SK-MEL-5 (cell line): ENCODE data around the gene TANC1. TPM values are rescaled to one million over a fixed set of nuclear protein-coding genes. Genes with fewer than 3 reads are reported as not detected.

Experiments
- DNase-seq: peaks from one replicate; pipeline ENCODE4 v3.0.0-alpha.2; 2016; ENCODE audit warnings: low read depth, low spot score
- in situ Hi-C: cut with HindIII; loops from 2 replicates; pipeline ENCODE4 v1.10.0; 2016; ENCODE audit warnings: low sequenced_read_pairs, high pct_unique_total_duplicates, low pct_unique_long_range_greater_than_20kb
- polyA plus RNA-seq, 2 experiments: library from polyadenylated mRNA; depleted of rRNA; stranded (reverse); fragments of >200 nt; gene quantifications; 2 replicates each; pipeline ENCODE4 v1.2.3, GENCODE V29; 2015
- total RNA-seq: library from RNA; depleted of rRNA; stranded (reverse); fragments of >200 nt; shearing (Covaris generic); gene quantifications from 2 replicates; pipeline ENCODE4 v1.2.3, GENCODE V29; 2014; rRNA removed

Gene TANC1
- total RNA-seq = 34.6 and 42.6 TPM in 2 replicates
- polyA plus RNA-seq (2015; cell fraction: cytosol; rRNA removed) = 39.2 and 55.8 TPM in 2 replicates
- 190 and 230 TPM in 2 replicates for polyA plus RNA-seq (2015; cell fraction: nucleus; rRNA removed)

- DNase-seq = peak; percentile 91
- in situ Hi-C loops = no loop called here
Observed at GRCh38 chr2:158968396-158969161, at the start of gene TANC1. TSS of gene TANC1 (plus strand) at chr2:158968640. CDS start at chr2:159065911, 97,271 bp downstream.

- no peak for DNase-seq
- in situ Hi-C loops = no loop called here
Observed at GRCh38 chr2:158921599-158922408, 46.6 kb upstream of the TANC1 start.

GRCh38 chr2:158922601-158923000 lies 45.8 kb upstream of the TANC1 start:
- in situ Hi-C loops = no loop called here
- DNase-seq = no peak

- peak; percentile 91 for DNase-seq
- in situ Hi-C loops = no loop called here
Observed at GRCh38 chr2:158923180-158923594, 45.3 kb upstream of the TANC1 start.

GRCh38 chr2:158923641-158924040 lies 44.8 kb upstream of the TANC1 start:
- no peak for DNase-seq
- in situ Hi-C loops = no loop called here

- in situ Hi-C loops = no loop called here
- no peak for DNase-seq
Observed at GRCh38 chr2:158926478-158926948, 41.9 kb upstream of the TANC1 start.

GRCh38 chr2:158928515-158928914 lies 39.9 kb upstream of the TANC1 start:
- in situ Hi-C loops = no loop called here
- no peak for DNase-seq

GRCh38 chr2:158928965-158929364 lies 39.5 kb upstream of the TANC1 start:
- DNase-seq = no peak
- in situ Hi-C loops = no loop called here

- no peak for DNase-seq
- in situ Hi-C loops = no loop called here
Observed at GRCh38 chr2:158931572-158931971, 36.9 kb upstream of the TANC1 start.

- in situ Hi-C loops = no loop called here
- peak; percentile 9 for DNase-seq
Observed at GRCh38 chr2:158932131-158932645, 36.3 kb upstream of the TANC1 start.

- no peak for DNase-seq
Observed at GRCh38 chr2:158934170-158934569, 34.3 kb upstream of the TANC1 start.

GRCh38 chr2:158935617-158936016 lies 32.8 kb upstream of the TANC1 start:
- DNase-seq = no peak
- in situ Hi-C loops = no loop called here

More at GRCh38 chr2:158934170-158934569, 34.3 kb upstream of the TANC1 start:
- in situ Hi-C loops = no loop called here

GRCh38 chr2:158936978-158937377 lies 31.5 kb upstream of the TANC1 start:
- DNase-seq = peak; percentile 13
- in situ Hi-C loops = no loop called here

GRCh38 chr2:158940356-158940755 lies 28.1 kb upstream of the TANC1 start:
- in situ Hi-C loops = no loop called here
- DNase-seq = no peak

GRCh38 chr2:158943973-158944372 lies 24.5 kb upstream of the TANC1 start:
- DNase-seq = no peak
- in situ Hi-C loops = no loop called here

GRCh38 chr2:158948964-158949699 lies 19.3 kb upstream of the TANC1 start:
- in situ Hi-C loops = no loop called here
- no peak for DNase-seq

GRCh38 chr2:158953454-158953853 lies 15.0 kb upstream of the TANC1 start:
- in situ Hi-C loops = no loop called here
- DNase-seq = no peak
